Measurements from ENCODE around the gene COX7B2.

GRCh38 chr4:46804781-46805413 lies 104.1 kb downstream of the COX7B2 start:
- no peak for TF ChIP-seq CTCF (IDR thresholded peaks at IDR 0.05)
- TF ChIP-seq EZH2 (IDR thresholded peaks at IDR 0.05): no peak
- TF ChIP-seq EZH2phosphoT487 (IDR thresholded peaks at IDR 0.05): no peak
